Kidney epithelial cell (primary cell): ENCODE results near the gene SCMH1. TPM values are rescaled to one million over a fixed set of nuclear protein-coding genes. Genes with fewer than 3 reads are reported as not detected.

ENCODE experiments used
- DNase-seq: peaks from one replicate; pipeline ENCODE4 v3.0.0-alpha.2; 2010; ENCODE audit warnings: low read depth
- H3K27me3 ChIP-seq: 2 replicates; pipeline ENCODE4 v1.6.0; 2011; ENCODE audit warnings: low read length; ENCODE audit not compliant: control insufficient read depth, insufficient read depth
- H3K36me3 ChIP-seq: 2 replicates; pipeline ENCODE4 v1.5.1; 2011; ENCODE audit warnings: low read length; ENCODE audit not compliant: control insufficient read depth, insufficient read depth
- H3K4me3 ChIP-seq: 2 replicates; pipeline ENCODE4 v1.5.1; 2011; ENCODE audit warnings: low read depth, mild to moderate bottlenecking, control low read depth, low read length
- CTCF ChIP-seq: IDR thresholded peaks from 2 replicates; pipeline ENCODE4 v1.5.1; 2011; ENCODE audit warnings: mild to moderate bottlenecking, moderate library complexity, low read length, control low read depth, inconsistent platforms; ENCODE audit not compliant: insufficient read depth, poor library complexity, severe bottlenecking
- total RNA-seq: library from RNA; depleted of rRNA; stranded (reverse); fragments of >200 nt; gene quantifications from 2 replicates; pipeline ENCODE4 v1.2.3, GENCODE V29; 2015

SCMH1 gene
- total RNA-seq, 1 donor from 2014 or later = 24.3 TPM

- Histone ChIP-seq H3K27me3 (no peaks in the 10 kb centered on the region), H3K36me3 (no peaks in the 10 kb centered on the region), H3K4me3 (no peak overlapping the region)
- DNase-seq = no peak
- TF ChIP-seq CTCF = no peak
Measured at GRCh38 chr1:41246568-41246967, 4.5 kb upstream of the SCMH1 start.

GRCh38 chr1:41245659-41246058 is 3.6 kb upstream of the SCMH1 start:
- no peak for DNase-seq

GRCh38 chr1:41243079-41243385 is 926 bp upstream of the SCMH1 start:
- Histone ChIP-seq H3K27me3 (no peaks in the 10 kb centered on the region), H3K4me3 (no peak overlapping the region), H3K36me3 (no peaks in the 10 kb centered on the region)
- no peak for TF ChIP-seq CTCF
- no peak for DNase-seq

More at GRCh38 chr1:41245659-41246058, 3.6 kb upstream of the SCMH1 start:
- Histone ChIP-seq H3K4me3 (no peak overlapping the region), H3K36me3 (no peaks in the 10 kb centered on the region), H3K27me3 (no peaks in the 10 kb centered on the region)
- TF ChIP-seq CTCF = no peak

GRCh38 chr1:41242342-41243078 is 404 bp upstream of the SCMH1 start:
- Histone ChIP-seq H3K27me3 (no peaks in the 10 kb centered on the region), H3K4me3 (peak overlapping the region; percentile 71), H3K36me3 (no peaks in the 10 kb centered on the region)
- no peak for DNase-seq
- no peak for TF ChIP-seq CTCF

- no peak for TF ChIP-seq CTCF
- peak overlapping the region; percentile 71 for H3K4me3 ChIP-seq
- no peak for DNase-seq
- no peaks in the 10 kb centered on the region for H3K27me3 ChIP-seq
- H3K36me3 ChIP-seq = no peaks in the 10 kb centered on the region
Measured at GRCh38 chr1:41241354-41241748, 755 bp downstream of the SCMH1 start.

- Histone ChIP-seq H3K4me3 (peak overlapping the region; percentile 71), H3K27me3 (no peaks in the 10 kb centered on the region), H3K36me3 (no peaks in the 10 kb centered on the region)
- no peak for TF ChIP-seq CTCF
- DNase-seq = no peak
Measured at GRCh38 chr1:41240781-41241353, 1.2 kb downstream of the SCMH1 start.
